ENCODE measurements around the gene FOCAD.

Gene FOCAD

GRCh38 chr9:21016701-21017491 lies 332.8 kb downstream of the FOCAD start:
- Mint-ChIP-seq H3K4me3 (no peak overlapping the region), H3K4me1 (no peaks in the 10 kb centered on the region), H3K36me3 (ENCODE audit: low read depth) (peaks cover 27% of the 10 kb centered on the region), H3K9me3 (peaks cover 19% of the 10 kb centered on the region), H3K27ac (no peak overlapping the region), H3K27me3 (ENCODE audit: low read depth, poor library complexity) (no peaks in the 10 kb centered on the region)
- DNase-seq: no peak
- no peak for TF ChIP-seq CTCF (IDR thresholded peaks at IDR 0.05)

GRCh38 chr9:21018177-21018576 lies 334.1 kb downstream of the FOCAD start:
- peaks cover 27% of the 10 kb centered on the region for H3K36me3 Mint-ChIP-seq (ENCODE audit: low read depth)
- H3K4me3 Mint-ChIP-seq: no peak overlapping the region
- no peaks in the 10 kb centered on the region for H3K4me1 Mint-ChIP-seq
- no peak for DNase-seq
- no peaks in the 10 kb centered on the region for H3K27me3 Mint-ChIP-seq (ENCODE audit: low read depth, poor library complexity)
- no peak overlapping the region for H3K27ac Mint-ChIP-seq
- no peak for TF ChIP-seq CTCF (IDR thresholded peaks at IDR 0.05)
- H3K9me3 Mint-ChIP-seq: peaks cover 27% of the 10 kb centered on the region

- Mint-ChIP-seq H3K9me3 (peaks cover 27% of the 10 kb centered on the region), H3K27me3 (ENCODE audit: low read depth, poor library complexity) (no peaks in the 10 kb centered on the region), H3K4me3 (no peak overlapping the region), H3K27ac (no peak overlapping the region), H3K4me1 (no peaks in the 10 kb centered on the region), H3K36me3 (ENCODE audit: low read depth) (peaks cover 27% of the 10 kb centered on the region)
- TF ChIP-seq CTCF (IDR thresholded peaks at IDR 0.05): no peak
- DNase-seq: no peak
These were observed 339.8 kb downstream of the FOCAD start for GRCh38 chr9:21023861-21024260.

- Mint-ChIP-seq H3K36me3 (ENCODE audit: low read depth) (peaks cover 2% of the 10 kb centered on the region), H3K9me3 (peaks cover 4% of the 10 kb centered on the region), H3K4me3 (no peak overlapping the region), H3K4me1 (no peaks in the 10 kb centered on the region), H3K27ac (no peak overlapping the region), H3K27me3 (ENCODE audit: low read depth, poor library complexity) (peaks cover 1% of the 10 kb centered on the region)
- no peak for DNase-seq
- TF ChIP-seq CTCF (IDR thresholded peaks at IDR 0.05): no peak
These were observed 343.2 kb downstream of the FOCAD start for GRCh38 chr9:21027295-21027694.

GRCh38 chr9:21028466-21028865 lies 344.4 kb downstream of the FOCAD start:
- DNase-seq: no peak
- H3K4me3 Mint-ChIP-seq: no peak overlapping the region
- no peaks in the 10 kb centered on the region for H3K4me1 Mint-ChIP-seq
- no peak overlapping the region for H3K27ac Mint-ChIP-seq
- no peak for TF ChIP-seq CTCF (IDR thresholded peaks at IDR 0.05)
- H3K27me3 Mint-ChIP-seq (ENCODE audit: low read depth, poor library complexity): peaks cover 5% of the 10 kb centered on the region
- no peaks in the 10 kb centered on the region for H3K36me3 Mint-ChIP-seq (ENCODE audit: low read depth)
- H3K9me3 Mint-ChIP-seq: no peaks in the 10 kb centered on the region

- H3K4me3 Mint-ChIP-seq: no peak overlapping the region
- no peak for TF ChIP-seq CTCF (IDR thresholded peaks at IDR 0.05)
- no peaks in the 10 kb centered on the region for H3K4me1 Mint-ChIP-seq
- peaks cover 7% of the 10 kb centered on the region for H3K27me3 Mint-ChIP-seq (ENCODE audit: low read depth, poor library complexity)
- no peak for DNase-seq
- H3K9me3 Mint-ChIP-seq: no peaks in the 10 kb centered on the region
- no peak overlapping the region for H3K27ac Mint-ChIP-seq
- H3K36me3 Mint-ChIP-seq (ENCODE audit: low read depth): no peaks in the 10 kb centered on the region
These were observed 345.6 kb downstream of the FOCAD start for GRCh38 chr9:21029661-21030060.

Data from nephron progenitor cell (in vitro differentiated cells).